ENCODE measurements around the gene LAMA3. TPM values are rescaled to one million over a fixed set of nuclear protein-coding genes. Genes with fewer than 3 reads are reported as not detected.

The LAMA3 gene
- total and polyA plus RNA-seq, 9 donors = 2.9 to 44.9 (median 14.8) TPM

GRCh38 chr18:23878336-23878900, 189.2 kb downstream of the LAMA3 start:
- 89 to 92% (median 90%) methylated on average over 11 of the region's 11 CpGs for WGBS, 3 donors
- TF ChIP-seq CTCF (IDR thresholded peaks at IDR 0.05) (no peak), POLR2A (IDR thresholded peaks at IDR 0.05) (no peak), EP300 (IDR thresholded peaks at IDR 0.05) (no peak)

GRCh38 chr18:23879126-23879525, 189.9 kb downstream of the LAMA3 start:
- Histone ChIP-seq H3K4me1 (ENCODE audit: insufficient read depth) (no peaks in the 10 kb centered on the region), H3K27ac (no peak overlapping the region), H3K9me3 (no peaks in the 10 kb centered on the region), H3K4me3 (no peak overlapping the region), H3K36me3 (no peaks in the 10 kb centered on the region), H3K27me3 (no peaks in the 10 kb centered on the region)
- intact Hi-C loops (cut with DNase I) = no loop called here
- TF ChIP-seq EP300 (IDR thresholded peaks at IDR 0.05) (no peak), CTCF (IDR thresholded peaks at IDR 0.05) (no peak), POLR2A (IDR thresholded peaks at IDR 0.05) (no peak)
- WGBS, 3 donors = 89 to 92% (median 89%) methylated on average over 13 of the region's 13 CpGs
- no peak for DNase-seq

More at GRCh38 chr18:23878336-23878900, 189.2 kb downstream of the LAMA3 start:
- no peaks in the 10 kb centered on the region for H3K4me1 ChIP-seq (ENCODE audit: insufficient read depth)
- H3K27me3 ChIP-seq = no peaks in the 10 kb centered on the region
- intact Hi-C loops (cut with DNase I) = no loop called here
- no peak overlapping the region for H3K27ac ChIP-seq
- H3K9me3 ChIP-seq = no peaks in the 10 kb centered on the region
- DNase-seq = no peak
- no peaks in the 10 kb centered on the region for H3K36me3 ChIP-seq
- no peak overlapping the region for H3K4me3 ChIP-seq

GRCh38 chr18:23879544-23879943, 190.3 kb downstream of the LAMA3 start:
- no peak for DNase-seq
- Histone ChIP-seq H3K36me3 (no peaks in the 10 kb centered on the region), H3K4me3 (no peak overlapping the region), H3K27ac (no peak overlapping the region), H3K27me3 (no peaks in the 10 kb centered on the region), H3K9me3 (no peaks in the 10 kb centered on the region), H3K4me1 (ENCODE audit: insufficient read depth) (no peaks in the 10 kb centered on the region)
- no peak for TF ChIP-seq CTCF (IDR thresholded peaks at IDR 0.05)
- intact Hi-C loops (cut with DNase I) = no loop called here
- 93 to 97% (median 96%) methylated on average over 7 of the region's 7 CpGs for WGBS, 3 donors

- Histone ChIP-seq H3K9me3 (no peaks in the 10 kb centered on the region), H3K36me3 (no peaks in the 10 kb centered on the region), H3K4me3 (no peak overlapping the region), H3K27ac (no peak overlapping the region), H3K27me3 (no peaks in the 10 kb centered on the region), H3K4me1 (ENCODE audit: insufficient read depth) (peaks cover 1% of the 10 kb centered on the region)
- intact Hi-C loops (cut with DNase I) = loop anchor here in 1 of 4 donors (5.0 kb wide), 1 partner anchor 43 kb away; no protein-coding TSS in a partner anchor
- no peak for DNase-seq
- WGBS, 3 donors = 94 to 95% (median 95%) methylated on average over 6 of the region's 6 CpGs
- TF ChIP-seq CTCF (IDR thresholded peaks at IDR 0.05) (no peak), POLR2A (IDR thresholded peaks at IDR 0.05) (no peak), EP300 (IDR thresholded peaks at IDR 0.05) (no peak)
Measured at GRCh38 chr18:23879966-23880565, 190.8 kb downstream of the LAMA3 start.
